Hepatic stellate cell (primary cell): ENCODE results near the gene FADS6.
A peak's percentile ranks its signal among the peaks of the same experiment; 100 is the strongest.
"Not testable (repeated sequence)": the region's sequence is repeated elsewhere in the genome, so short reads cannot be mapped to it uniquely, and the experiment has no call there.

Experiments
- DNase-seq: peaks from one replicate; pipeline ENCODE4 v3.0.0; 2011; ENCODE audit warnings: low spot score

The FADS6 gene

DNA sequence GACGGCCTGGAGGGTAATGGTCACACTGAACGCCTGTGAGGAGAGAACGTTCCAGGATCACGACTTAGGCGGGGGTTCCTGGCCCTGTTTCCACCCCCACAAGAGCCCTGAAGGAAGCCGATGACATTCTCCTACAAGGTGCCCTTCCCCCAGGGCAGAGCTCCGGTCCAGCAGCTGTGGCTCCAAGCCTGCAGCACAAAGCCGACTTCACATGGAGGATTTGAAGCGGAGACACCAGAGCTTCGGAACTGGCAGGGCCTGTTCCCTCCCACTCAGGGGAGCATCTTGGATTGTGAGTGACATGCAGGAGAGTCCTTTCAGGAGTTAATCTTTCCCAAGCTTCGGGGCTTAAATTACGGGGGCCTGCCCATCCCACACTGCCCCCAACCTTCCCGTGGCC lies 5.0 kb downstream of the FADS6 start:
- no peak for DNase-seq

DNA sequence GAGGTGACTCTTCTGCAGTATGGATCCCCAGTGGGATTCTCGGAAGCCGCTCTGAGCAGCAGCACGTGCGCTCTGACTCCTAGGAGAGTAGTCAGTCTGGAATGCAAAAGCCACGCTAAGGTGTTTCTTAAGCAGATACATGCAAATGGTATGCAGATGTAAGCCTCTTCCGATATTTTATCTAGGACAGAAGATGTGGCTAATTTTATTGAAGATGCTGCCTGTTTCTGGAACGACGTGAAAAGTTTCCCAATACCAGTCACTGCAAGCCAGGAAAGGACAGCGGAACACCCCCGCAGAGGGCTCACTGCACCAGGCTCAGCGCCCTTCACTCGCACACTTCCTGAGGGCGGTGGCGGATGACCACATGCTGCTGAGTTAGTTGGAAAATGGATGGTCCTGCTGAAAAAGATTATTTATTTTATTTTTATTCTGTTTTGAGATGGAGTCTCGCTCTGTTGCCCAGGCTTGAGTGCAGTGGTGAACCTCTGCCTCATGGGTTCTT lies 10.1 kb downstream of the FADS6 start:
- DNase-seq = no peak

GRCh38 chr17:74882517-74883240 lies 10.8 kb downstream of the FADS6 start:
- no peak for DNase-seq

DNA sequence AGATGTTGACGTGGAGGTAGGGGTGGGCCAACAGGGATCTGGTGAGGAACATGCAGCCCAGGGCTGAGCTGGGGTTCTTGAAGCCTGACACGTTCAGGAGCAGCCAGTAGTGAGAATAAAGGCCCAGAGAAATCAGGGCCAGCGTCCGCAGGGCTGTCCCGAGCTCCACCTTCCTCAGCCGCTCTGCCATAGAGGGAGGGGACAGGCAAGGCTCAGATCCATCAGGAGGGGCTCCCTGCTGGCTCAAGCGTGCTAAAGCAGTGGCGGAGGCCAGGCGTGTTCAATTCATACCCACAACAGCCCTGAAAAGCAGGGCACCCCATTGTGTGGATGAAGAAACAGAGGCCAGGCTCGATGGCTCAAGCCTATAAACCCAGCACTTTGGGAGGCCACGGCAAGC lies 12.4 kb downstream of the FADS6 start:
- no peak for DNase-seq

DNA sequence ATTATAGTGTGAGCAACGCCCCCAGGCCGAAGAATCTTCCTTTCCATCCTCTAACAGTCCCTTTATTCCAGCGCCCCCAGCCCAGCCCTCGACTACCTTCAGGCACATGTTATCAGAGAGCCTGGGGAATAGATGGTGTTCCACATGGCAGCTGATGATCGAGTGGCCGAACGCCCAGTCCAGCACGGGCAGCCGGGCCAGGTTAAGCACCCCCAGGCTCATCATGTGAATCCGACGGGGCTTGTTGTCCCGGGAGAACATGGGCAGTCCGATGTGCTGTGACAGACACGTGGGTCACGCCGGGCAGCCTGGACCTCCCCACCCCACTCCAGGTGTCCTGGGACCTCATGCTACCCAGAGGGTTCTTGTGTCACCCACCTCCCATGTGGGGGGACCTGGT lies 14.1 kb downstream of the FADS6 start:
- no peak for DNase-seq

DNA sequence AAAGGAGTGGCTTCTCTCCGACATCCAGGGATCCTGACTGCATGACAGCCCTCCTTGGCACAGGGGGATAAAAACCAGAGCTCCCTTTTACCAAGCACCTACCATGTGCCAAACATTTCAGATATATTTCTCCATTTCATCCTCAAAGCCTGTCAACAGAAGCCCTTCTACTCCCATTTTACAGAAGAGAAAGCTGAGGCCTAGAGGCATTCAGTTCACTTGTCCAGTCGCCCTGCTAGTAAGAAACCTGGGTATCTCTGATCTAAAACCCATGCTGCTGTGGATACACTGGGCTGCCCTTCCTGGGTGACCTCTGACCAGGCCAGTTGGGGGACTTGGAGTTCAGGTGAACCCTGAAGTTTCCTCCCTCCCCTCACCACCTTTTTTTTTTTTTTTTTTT lies 14.8 kb downstream of the FADS6 start:
- no peak for DNase-seq

GRCh38 chr17:74877592-74878548 lies 15.6 kb downstream of the FADS6 start:
- DNase-seq = no peak

GRCh38 chr17:74875977-74876593 lies 17.3 kb downstream of the FADS6 start:
- no peak for DNase-seq

DNA sequence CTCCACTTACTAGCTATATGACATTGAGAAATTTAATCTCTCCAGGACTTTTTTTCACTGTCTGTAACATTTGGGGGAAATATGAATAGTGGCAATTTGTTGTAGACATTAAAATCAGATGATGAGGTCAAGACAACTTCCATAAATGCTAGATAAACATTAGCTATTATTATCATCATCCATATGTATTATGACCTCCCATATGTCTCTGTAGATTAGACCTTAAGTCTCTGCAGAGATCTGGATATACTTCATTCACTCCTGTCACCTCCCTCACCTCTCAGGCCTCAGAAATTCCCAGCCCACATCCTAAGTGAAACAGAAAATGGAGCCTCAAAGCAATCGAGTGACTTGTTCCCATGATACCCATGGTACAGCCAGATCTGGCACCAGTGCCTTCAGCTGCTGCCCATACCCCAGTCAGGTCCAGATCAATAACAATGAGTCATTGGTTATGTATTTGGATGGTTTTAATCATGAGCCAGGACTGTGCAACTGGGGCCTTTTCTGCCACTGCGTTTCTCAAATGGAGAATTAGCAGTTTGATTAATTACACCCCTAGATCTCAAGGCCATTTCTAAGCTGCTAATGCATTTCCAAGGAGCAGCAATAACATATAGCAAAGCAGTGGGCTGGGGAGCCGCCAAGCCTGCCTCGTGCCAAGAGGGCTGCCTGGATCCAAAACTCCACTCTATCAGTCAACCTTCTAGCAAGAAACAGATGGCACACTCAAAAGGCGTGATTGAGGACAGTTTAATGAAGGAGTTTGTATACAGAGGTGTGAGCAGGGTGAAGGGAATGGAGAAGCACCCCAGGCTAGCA lies 18.1 kb downstream of the FADS6 start:
- no peak for DNase-seq

DNA sequence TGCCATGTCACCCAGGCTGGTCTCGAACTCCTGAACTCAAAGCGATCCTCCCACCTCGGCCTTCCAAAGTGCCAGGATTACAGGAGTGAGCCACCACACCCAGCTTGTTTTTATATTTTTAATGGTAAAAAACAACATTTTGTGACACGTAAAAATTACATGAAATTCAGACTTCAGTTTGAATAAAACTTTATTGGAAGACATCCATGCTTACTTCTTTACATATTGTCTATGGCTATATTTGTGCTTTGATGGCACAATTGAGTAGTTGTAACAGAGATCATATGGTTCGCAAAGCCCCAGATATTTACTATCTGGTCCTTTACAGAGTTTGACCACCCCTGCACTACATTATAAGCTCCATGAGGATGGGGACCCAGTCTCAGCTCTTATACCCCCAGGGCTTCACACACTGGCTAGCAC lies 18.8 kb downstream of the FADS6 start:
- no peak for DNase-seq

GRCh38 chr17:74873874-74874614 lies 19.4 kb downstream of the FADS6 start:
- DNase-seq = no peak

DNA sequence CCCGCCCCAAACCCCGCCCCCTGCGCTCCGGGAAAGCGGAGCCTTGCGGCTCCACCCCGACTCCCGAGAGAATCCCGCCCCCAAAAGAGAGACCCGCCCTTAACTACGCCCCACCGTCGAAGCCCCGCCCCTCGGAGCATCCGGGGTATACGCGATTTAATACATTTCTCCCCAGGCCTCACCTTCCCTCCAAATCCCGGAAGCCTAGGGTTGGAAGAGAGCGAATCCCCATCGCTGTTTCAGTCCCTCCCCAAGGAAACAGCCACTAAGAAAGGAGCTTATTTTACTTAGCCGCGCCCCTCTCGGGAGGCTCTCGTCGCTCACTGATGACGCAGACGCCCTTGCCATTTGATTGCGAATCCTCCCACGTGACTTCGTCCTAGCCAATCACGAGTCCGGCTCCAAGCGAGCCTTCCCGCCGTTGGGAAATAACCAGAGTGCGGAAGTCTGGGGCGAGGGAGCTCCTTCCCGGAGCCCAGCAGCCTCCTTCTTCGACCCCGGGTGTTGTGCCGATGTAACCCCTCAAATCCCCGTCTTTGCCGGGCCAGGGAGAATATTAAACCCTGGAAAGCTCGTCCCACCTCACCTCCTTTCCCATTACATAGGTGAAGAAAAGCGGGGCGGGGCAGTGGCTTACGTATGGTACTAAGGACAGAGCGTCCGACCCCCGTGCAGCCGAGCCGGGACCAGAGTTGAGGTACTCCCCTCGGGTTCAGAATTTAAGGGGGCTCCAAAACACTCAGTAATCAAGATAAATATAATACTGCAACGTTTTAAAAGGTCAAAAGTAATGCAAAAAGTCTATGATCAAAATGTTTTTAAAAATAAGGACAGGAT lies 20.2 kb downstream of the FADS6 start:
- peak; percentile 100 for DNase-seq

DNA sequence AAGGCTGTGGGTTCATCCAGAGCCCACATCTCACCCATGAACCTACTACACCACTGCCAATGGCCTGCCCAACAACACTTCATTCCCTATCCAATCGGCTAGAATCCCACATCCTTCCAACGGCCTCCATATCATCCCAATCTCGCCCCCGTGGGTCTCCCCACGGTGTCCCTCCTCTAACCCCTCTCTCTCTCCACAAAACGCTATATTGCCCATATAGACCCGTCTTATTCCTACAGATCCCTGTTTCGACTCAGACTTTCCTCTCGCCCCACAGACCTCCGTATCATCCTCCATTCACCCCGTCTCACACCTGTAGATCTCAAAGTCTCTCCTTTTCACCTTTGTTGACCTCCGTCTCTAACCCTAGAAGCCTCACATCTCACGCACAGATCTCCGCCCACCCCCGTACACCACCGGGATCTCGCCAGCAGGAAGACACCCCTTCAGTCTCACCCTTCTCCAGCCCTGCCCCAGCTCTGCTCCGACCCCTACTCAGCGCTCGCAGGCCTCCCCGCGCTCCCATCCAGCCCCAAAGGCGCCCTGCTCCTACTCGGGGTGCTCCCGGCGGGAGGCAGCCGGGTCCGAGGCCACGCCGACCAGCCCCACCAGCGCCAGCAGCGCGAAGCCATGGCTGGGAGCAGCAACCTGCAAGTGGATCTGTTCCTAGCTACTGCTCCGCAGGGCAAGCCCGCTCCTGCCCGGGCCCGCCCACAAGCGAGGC lies 21.0 kb downstream of the FADS6 start, which contains the start of gene FDXR:
Gene FDXR (minus strand): TSS at position 682 of the 724 bp plus-strand sequence. CDS start 50 bp downstream, at position 632.
- DNase-seq = no peak

DNA sequence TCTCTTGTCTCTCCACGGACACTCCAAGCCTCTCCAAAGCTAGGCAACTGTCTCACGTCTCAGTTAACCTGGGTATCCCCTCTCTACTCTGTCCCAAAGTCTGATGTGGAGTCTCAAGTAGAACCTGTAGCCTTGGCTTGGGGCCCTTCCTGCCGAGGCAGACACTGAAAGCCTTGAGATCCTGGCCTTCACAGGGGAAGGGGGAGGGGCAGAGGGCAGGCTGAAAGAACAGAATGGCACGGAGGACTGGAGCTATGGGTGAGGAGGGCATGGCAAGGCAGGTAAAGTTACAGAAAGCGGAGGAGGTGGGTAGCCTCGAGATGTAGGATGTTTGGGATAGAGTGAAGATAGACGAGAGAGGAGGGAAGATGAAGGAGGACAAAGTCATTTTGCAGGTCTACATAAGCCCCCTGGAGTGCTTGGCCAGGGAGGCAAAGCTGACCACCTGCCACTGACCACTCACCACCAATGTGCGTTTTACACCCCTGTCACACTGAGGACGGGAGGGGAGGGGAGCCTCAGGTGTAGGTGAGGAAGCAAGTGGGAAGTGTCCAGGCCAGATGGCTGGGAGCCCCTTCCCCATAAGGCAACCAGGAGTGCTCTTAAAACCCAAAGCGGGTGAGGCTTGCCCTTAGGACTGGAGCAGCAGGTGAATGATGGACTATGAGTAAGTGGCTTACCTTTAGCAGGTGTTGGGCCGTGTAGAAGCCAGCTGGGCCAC lies 21.9 kb downstream of the FADS6 start:
- DNase-seq = no peak

- DNase-seq = peak; percentile 69
These were observed 22.9 kb downstream of the FADS6 start for GRCh38 chr17:74870512-74870911.

DNA sequence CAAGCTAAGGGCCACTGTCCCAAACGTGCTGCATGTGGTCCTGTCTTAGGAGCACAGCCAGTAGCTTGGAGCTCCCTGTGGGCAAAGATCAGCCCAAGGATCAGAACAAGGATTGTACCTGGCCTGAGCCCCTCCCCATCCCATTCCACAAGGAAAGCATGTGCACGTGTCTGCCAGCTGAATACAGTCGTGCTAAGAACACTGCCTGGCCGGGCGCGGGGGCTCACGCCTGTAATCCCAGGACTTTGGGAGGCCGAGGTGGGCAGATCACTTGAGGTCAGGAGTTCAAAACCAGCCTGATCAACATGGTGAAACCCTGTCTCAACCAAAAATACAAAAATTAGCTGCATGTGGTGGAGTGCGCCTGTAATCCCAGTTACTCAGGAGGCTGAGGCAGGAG lies 23.4 kb downstream of the FADS6 start:
- not testable (repeated sequence) for DNase-seq

GRCh38 chr17:74868908-74869255 lies 24.6 kb downstream of the FADS6 start:
- DNase-seq = no peak

DNA sequence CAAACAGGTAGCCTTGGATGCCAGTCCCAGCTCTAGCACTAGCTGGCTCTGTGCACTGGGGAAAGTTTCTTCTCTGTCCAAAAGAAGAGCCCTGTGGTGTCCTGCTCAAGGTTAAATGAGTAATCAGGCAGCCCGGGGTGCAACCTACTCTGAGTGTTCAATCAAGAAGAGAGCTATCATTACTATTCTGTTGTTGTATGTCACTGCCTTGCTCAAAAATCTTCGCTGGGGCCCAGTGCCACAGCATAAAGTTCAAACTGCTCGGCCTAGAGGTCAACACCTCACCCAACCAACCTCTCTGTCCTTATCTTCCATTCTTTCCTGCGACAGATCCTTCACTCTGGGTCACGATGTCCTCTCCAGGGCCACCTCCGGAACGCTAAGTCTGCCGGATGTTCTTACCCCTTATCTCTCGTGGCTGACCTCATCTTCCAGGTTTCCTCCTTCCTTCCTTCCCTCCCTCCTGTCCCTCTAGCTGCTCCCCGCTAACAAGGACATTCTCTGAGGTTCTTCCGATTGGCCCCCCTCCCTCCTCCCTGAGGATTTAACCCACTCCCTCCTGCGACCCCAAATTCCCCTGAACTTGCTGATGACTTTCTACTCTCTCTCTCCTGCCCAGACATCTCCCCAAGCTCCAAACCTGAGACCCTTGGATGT lies 25.1 kb downstream of the FADS6 start:
- DNase-seq = no peak
